Neural progenitor cell (in vitro differentiated cells): ENCODE results near the gene ERBB4. TPM values are rescaled to one million over a fixed set of nuclear protein-coding genes. Genes with fewer than 3 reads are reported as not detected.
A peak's percentile ranks its signal among the peaks of the same experiment; 100 is the strongest.

Source experiments
- DNase-seq: peaks from one replicate; pipeline ENCODE4 v3.0.0-alpha.2; 2016; ENCODE audit warnings: low spot score
- H2AFZ ChIP-seq: fragments of 200-600 bp; sonication (generic); replicated peaks from 2 replicates; pipeline ENCODE4 v1.6.1; 2016; ENCODE audit warnings: antibody characterized with exemption
- H3F3A ChIP-seq: fragments of 200-600 bp; sonication (generic); 2 replicates; pipeline ENCODE4 v1.6.1; 2016; ENCODE audit warnings: antibody characterized with exemption, low read depth
- H3K27ac ChIP-seq: fragments of 200-600 bp; sonication (generic); 2 replicates; pipeline ENCODE4 v1.5.1; 2016; ENCODE audit warnings: mild to moderate bottlenecking
- H3K27me3 ChIP-seq: fragments of 200-600 bp; sonication (generic); 2 replicates; pipeline ENCODE4 v1.6.1; 2016; ENCODE audit warnings: mild to moderate bottlenecking, moderate library complexity
- H3K36me3 ChIP-seq: fragments of 200-600 bp; sonication (generic); 2 replicates; pipeline ENCODE4 v1.5.1; 2016
- H3K4me1 ChIP-seq: fragments of 200-600 bp; sonication (generic); 2 replicates; pipeline ENCODE4 v1.6.1; 2016; ENCODE audit warnings: mixed run types
- H3K4me2 ChIP-seq: fragments of 200-600 bp; sonication (generic); 2 replicates; pipeline ENCODE4 v1.6.1; 2016
- H3K4me3 ChIP-seq: fragments of 200-600 bp; sonication (generic); 2 replicates; pipeline ENCODE4 v1.5.1; 2016
- H3K79me2 ChIP-seq: fragments of 200-600 bp; sonication (generic); 2 replicates; pipeline ENCODE4 v1.6.1; 2016; ENCODE audit warnings: low read depth
- H3K9ac ChIP-seq: fragments of 200-600 bp; sonication (generic); 2 replicates; pipeline ENCODE4 v1.6.1; 2016
- H3K9me3 ChIP-seq: fragments of 200-600 bp; sonication (generic); 2 replicates; pipeline ENCODE4 v1.5.1; 2016; ENCODE audit warnings: low read depth
- H4K20me1 ChIP-seq: fragments of 200-600 bp; sonication (generic); 2 replicates; pipeline ENCODE4 v1.6.1; 2016; ENCODE audit warnings: low read depth
- H3K27ac Mint-ChIP-seq: 3 replicates; pipeline ENCODE4 v1.8.0; 2021; ENCODE audit warnings: mixed read lengths
- H3K27me3 Mint-ChIP-seq: 2 replicates; pipeline ENCODE4 v1.8.0; 2022; ENCODE audit warnings: low read depth, mild to moderate bottlenecking, inconsistent platforms, moderate library complexity, mixed read lengths; ENCODE audit not compliant: insufficient read depth
- H3K36me3 Mint-ChIP-seq: 3 replicates; pipeline ENCODE4 v1.8.0; 2021; ENCODE audit warnings: mixed read lengths
- H3K4me1 Mint-ChIP-seq: 3 replicates; pipeline ENCODE4 v1.8.0; 2021; ENCODE audit warnings: mixed read lengths
- H3K4me3 Mint-ChIP-seq: 3 replicates; pipeline ENCODE4 v1.8.0; 2021; ENCODE audit warnings: mild to moderate bottlenecking, moderate library complexity, mixed read lengths
- H3K9me3 Mint-ChIP-seq: 3 replicates; pipeline ENCODE4 v1.8.0; 2020; ENCODE audit warnings: mixed read lengths
- EZH2 ChIP-seq: fragments of 200-600 bp; sonication (generic); IDR thresholded peaks from 2 replicates; pipeline ENCODE4 v1.6.1; 2017; ENCODE audit warnings: antibody characterized with exemption, mild to moderate bottlenecking, moderate library complexity
- EZH2phosphoT487 ChIP-seq: fragments of 200-600 bp; sonication (generic); IDR thresholded peaks from 2 replicates; pipeline ENCODE4 v1.6.1; 2017; ENCODE audit warnings: antibody characterized with exemption
- total RNA-seq: library from RNA; depleted of rRNA; stranded (reverse); fragments of >200 nt; gene quantifications from 2 replicates; pipeline ENCODE4 v1.2.3, GENCODE V29; 2015; ENCODE audit warnings: low replicate concordance
- TF ChIP-seq, protein P1 (sequence below): fragments of 200-600 bp; sonication (generic); IDR thresholded peaks from 2 replicates; pipeline ENCODE4 v1.5.1; 2017; ENCODE audit warnings: antibody characterized with exemption, mild to moderate bottlenecking

ERBB4 gene
- total RNA-seq, 1 donor from 2014 or later, result 1.5 TPM

DNA sequence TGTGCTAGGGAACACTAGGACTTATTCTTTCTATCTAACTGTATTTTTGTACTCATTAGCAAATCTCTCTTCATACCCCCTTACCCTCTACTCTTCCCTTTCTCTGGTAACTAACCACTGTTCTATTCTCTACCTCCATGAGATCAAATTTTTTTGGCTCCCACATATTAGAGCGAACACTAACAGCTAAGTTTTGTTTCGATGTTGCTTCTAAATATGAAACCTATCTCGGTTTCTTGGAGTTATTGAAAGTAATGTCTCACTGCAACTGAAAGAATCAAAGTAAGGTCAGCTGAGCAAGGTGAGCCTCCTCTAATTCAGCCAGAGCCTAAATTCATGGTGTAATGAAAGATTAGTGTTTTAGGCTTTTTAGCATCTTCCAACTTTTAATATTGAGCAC, 1024.6 kb downstream of the ERBB4 start:
- peaks cover 11% of the 10 kb centered on the region for H3K4me1 ChIP-seq
- H3K9me3 ChIP-seq, result no peaks in the 10 kb centered on the region
- no peak overlapping the region for H3K27ac ChIP-seq
- H3K36me3 ChIP-seq, result no peaks in the 10 kb centered on the region
- H3K27me3 Mint-ChIP-seq, result no peaks in the 10 kb centered on the region
- no peaks in the 10 kb centered on the region for H3F3A ChIP-seq
- peaks cover 52% of the 10 kb centered on the region for H3K4me1 Mint-ChIP-seq
- H3K4me2 ChIP-seq, result no peak overlapping the region
- H3K27me3 ChIP-seq, result no peaks in the 10 kb centered on the region
- TF ChIP-seq EZH2 (no peak), EZH2phosphoT487 (no peak)
- TF ChIP-seq, protein P1, sequence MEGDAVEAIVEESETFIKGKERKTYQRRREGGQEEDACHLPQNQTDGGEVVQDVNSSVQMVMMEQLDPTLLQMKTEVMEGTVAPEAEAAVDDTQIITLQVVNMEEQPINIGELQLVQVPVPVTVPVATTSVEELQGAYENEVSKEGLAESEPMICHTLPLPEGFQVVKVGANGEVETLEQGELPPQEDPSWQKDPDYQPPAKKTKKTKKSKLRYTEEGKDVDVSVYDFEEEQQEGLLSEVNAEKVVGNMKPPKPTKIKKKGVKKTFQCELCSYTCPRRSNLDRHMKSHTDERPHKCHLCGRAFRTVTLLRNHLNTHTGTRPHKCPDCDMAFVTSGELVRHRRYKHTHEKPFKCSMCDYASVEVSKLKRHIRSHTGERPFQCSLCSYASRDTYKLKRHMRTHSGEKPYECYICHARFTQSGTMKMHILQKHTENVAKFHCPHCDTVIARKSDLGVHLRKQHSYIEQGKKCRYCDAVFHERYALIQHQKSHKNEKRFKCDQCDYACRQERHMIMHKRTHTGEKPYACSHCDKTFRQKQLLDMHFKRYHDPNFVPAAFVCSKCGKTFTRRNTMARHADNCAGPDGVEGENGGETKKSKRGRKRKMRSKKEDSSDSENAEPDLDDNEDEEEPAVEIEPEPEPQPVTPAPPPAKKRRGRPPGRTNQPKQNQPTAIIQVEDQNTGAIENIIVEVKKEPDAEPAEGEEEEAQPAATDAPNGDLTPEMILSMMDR, result no peak
- no peak overlapping the region for H2AFZ ChIP-seq
- peak overlapping the region; percentile 84 for H3K27ac Mint-ChIP-seq
- H3K79me2 ChIP-seq, result no peaks in the 10 kb centered on the region
- H3K4me3 Mint-ChIP-seq, result peak overlapping the region; percentile 16
- no peaks in the 10 kb centered on the region for H4K20me1 ChIP-seq
- H3K9me3 Mint-ChIP-seq, result peaks cover 5% of the 10 kb centered on the region
- H3K4me3 ChIP-seq, result no peak overlapping the region
- H3K36me3 Mint-ChIP-seq, result peaks cover 26% of the 10 kb centered on the region
- DNase-seq, result no peak
- H3K9ac ChIP-seq, result no peak overlapping the region

DNA sequence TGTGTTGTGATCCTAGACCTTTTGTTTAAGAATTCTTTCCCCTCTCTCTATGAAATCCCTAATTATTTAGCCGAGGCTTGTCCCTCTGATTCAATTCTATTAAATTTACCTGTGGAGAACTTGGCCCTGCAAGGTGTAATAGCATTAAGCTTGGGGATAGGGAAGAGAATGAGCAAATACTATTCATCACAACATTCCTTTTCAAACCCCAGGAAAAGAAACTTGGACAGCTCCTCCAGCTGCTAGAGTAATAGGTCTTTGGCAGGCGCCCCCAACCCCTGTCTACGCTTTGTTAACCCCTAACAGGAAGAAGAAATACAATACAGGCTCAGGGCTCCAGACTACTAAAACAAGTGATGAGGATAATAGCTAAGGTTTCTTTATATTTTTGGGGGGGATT, 1025.2 kb downstream of the ERBB4 start:
- peaks cover 27% of the 10 kb centered on the region for H3K36me3 Mint-ChIP-seq
- H3K4me1 Mint-ChIP-seq, result peaks cover 52% of the 10 kb centered on the region

DNA sequence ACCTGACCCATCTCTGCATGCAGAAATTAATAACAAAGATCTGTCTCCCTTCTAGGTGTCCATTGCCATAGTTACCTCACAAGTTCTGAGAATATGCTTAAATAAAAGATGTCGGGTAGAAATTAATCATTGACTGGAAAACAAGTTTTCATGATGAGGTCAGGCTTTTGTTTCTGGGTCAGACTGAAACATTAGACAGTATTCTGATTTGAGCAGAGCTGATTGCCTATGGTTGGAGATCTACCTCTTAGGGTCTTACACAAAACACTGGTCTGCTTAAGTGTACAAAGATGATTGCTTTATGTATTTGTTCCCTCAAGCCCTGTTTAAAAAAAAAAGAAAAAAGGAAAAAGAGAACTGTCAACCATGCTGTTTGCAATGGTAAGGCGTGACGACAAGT, 1025.8 kb downstream of the ERBB4 start:
- Histone ChIP-seq H3K9me3 (no peaks in the 10 kb centered on the region), H3K79me2 (no peaks in the 10 kb centered on the region), H3K4me1 (peaks cover 11% of the 10 kb centered on the region), H3K9ac (no peak overlapping the region), H4K20me1 (no peaks in the 10 kb centered on the region), H3F3A (no peaks in the 10 kb centered on the region), H3K4me2 (peak overlapping the region; percentile 1), H3K27me3 (no peaks in the 10 kb centered on the region), H3K27ac (no peak overlapping the region), H3K36me3 (no peaks in the 10 kb centered on the region), H2AFZ (no peak overlapping the region), H3K4me3 (no peak overlapping the region)
- Mint-ChIP-seq H3K9me3 (peaks cover 16% of the 10 kb centered on the region), H3K4me3 (peak overlapping the region; percentile 7), H3K36me3 (peaks cover 31% of the 10 kb centered on the region), H3K4me1 (peaks cover 52% of the 10 kb centered on the region), H3K27me3 (no peaks in the 10 kb centered on the region), H3K27ac (peak overlapping the region; percentile 97)
- DNase-seq, result no peak
- TF ChIP-seq EZH2 (no peak), EZH2phosphoT487 (no peak)
- TF ChIP-seq, protein P1, result no peak

More for the DNA sequence above, 1025.2 kb downstream of the ERBB4 start:
- TF ChIP-seq EZH2phosphoT487 (no peak), EZH2 (no peak)
- TF ChIP-seq, protein P1, result no peak
- H3K4me3 Mint-ChIP-seq, result peak overlapping the region; percentile 56
- Histone ChIP-seq H3F3A (no peaks in the 10 kb centered on the region), H3K9ac (no peak overlapping the region), H2AFZ (no peak overlapping the region), H3K4me3 (no peak overlapping the region), H3K9me3 (no peaks in the 10 kb centered on the region), H3K27me3 (no peaks in the 10 kb centered on the region), H3K4me1 (peaks cover 11% of the 10 kb centered on the region), H3K79me2 (no peaks in the 10 kb centered on the region), H3K27ac (no peak overlapping the region), H3K36me3 (no peaks in the 10 kb centered on the region), H4K20me1 (no peaks in the 10 kb centered on the region), H3K4me2 (no peak overlapping the region)
- DNase-seq, result peak; percentile 10
- H3K9me3 Mint-ChIP-seq, result peaks cover 10% of the 10 kb centered on the region
- no peaks in the 10 kb centered on the region for H3K27me3 Mint-ChIP-seq
- H3K27ac Mint-ChIP-seq, result peak overlapping the region; percentile 99
